HG02938 (cell line): Measurements from ENCODE around the gene SLC38A6.

Experiments used
- ATAC-seq: cut with Tn5 transposase; IDR thresholded peaks from one replicate; pipeline ENCODE4 v1.9.1; 2021; ENCODE audit warnings: mild to moderate bottlenecking, moderate library complexity; ENCODE audit not compliant: unreplicated experiment

The SLC38A6 gene

GRCh38 chr14:60980811-60981632, at the start of gene SLC38A6, which contains the start of gene TRMT5:
TSS of gene SLC38A6 (plus strand) at chr14:60981245. CDS start at chr14:60981278, 33 bp downstream.
TSS of gene TRMT5 (minus strand) at chr14:60981079. CDS start at chr14:60980973, 106 bp downstream.
- peak; percentile 82 for ATAC-seq

DNA sequence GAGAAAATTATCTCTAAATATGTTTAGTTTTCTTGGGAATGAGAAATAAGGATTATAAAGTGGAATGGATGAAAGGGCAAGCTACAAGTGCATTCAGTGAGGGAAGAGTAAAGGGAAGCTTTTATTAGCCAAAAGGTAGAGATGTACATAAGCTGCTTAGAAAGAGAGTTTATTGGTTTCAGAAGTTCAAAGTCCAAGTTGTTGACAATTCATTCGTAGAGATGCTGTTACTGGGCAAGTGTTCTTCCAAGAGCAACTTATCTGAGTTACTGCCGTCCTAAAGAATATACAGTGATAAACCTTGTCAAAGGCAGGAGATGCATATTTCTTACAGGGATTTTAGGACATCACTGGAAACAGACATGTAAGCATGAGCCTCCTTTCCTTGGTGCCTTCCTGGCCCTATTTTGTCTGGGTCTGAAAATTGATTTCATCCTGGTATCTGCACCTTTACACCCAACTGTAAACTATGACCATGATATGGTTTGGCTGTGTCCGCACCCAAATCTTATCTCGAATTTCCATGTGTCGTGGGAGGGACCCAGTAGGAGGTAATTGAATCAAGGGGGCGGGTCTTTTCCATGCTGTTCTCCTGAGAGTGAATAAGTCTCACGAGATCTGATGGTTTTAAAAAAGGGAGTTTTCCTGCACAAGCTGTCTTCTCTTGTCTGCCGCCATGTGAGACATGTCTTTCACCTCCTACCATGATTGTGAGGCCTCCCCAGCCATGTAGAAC, 47.0 kb upstream of the SLC38A6 start:
- ATAC-seq, result no peak

DNA sequence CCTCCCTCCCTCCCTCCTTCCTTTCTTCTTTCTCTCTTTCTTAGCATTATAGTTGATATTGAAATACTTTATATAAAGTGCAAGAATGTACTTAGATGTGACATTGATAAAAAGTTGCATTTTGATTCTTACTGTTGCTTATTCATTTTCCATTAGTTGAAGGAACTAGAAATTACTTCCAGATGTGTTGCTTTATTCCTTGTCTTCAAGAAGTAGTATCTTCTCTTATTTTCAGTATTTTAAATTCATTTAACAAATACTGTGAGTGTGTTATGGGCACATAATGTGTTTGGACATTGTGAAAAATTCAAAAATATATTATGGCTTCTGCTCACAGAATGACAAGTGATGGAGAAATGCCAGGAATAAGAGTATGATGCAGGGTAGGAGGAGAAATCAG, 45.7 kb upstream of the SLC38A6 start:
- no peak for ATAC-seq

- no peak for ATAC-seq
Measured at GRCh38 chr14:60943637-60944032, 37.4 kb upstream of the SLC38A6 start.

GRCh38 chr14:60944204-60944603, 36.8 kb upstream of the SLC38A6 start:
- no peak for ATAC-seq

GRCh38 chr14:60945984-60946383, 35.1 kb upstream of the SLC38A6 start:
- no peak for ATAC-seq

DNA sequence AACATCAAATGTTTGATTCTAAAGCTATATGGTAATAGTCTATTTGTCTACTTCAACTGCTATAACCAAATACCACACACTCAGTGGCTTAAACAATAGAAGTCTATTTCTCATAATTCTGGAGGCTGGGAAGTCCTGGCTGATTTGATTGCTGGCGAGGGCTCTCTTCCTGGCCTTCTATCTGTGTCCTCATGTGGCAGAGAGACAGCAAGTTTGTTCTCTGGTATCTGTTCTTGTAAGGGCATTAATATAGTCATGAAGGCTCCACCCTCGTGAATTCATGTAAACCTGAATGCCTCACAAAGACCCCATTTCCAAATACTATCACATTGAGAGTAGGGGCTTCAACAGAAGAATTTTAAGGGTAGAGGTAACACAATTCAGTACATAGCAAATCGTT, 34.3 kb upstream of the SLC38A6 start:
- ATAC-seq, result no peak

DNA sequence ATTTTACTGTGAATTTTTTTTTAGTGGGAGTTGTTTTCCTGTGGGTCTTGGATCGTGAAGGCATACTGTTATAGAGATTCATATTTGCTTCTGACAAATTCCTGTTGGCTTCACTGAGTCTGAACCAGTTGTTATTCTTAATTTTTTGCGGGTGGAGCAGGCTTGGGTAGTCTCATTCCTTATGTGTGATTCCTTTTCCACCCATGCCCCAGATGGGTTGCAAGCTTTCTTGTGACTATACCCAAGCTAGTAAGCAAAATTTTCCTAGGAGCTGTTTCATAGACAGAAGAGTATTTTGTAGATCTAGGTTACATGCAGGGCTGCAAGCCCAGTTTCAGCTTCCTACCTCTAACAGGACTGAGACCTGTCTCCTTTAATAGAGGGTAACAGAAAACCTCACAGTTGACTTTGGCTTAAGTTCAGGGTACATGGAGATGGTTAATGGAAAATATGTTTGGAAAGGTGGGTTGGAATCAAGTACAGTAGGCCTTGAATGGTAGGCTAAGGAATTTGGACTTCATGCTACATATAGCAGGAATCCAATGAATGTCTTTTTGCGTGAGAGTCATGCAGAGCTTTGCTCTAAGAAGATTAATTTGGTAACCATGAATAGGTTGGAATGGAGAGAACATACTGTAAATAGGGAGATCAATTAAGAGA, 29.1 kb upstream of the SLC38A6 start:
- ATAC-seq, result no peak

DNA sequence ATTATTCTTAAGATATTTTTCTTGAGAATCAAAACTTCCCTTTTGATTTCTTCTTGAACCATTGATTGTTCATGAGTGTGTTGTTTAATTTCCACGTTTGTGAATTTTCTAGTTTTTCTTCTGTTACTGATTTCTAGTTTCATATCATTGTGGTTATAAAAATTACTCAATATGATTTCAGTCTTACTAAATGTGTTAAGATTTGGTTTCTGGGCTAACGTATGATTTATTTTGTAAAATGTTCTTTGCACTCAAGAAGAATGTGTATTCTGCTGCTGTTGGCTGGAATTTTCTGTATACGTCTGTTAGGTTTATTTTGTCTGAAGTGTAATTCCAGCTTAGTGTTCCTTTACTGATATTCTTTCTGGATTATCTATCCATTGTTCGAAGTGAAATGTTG, 24.8 kb upstream of the SLC38A6 start:
- no peak for ATAC-seq

DNA sequence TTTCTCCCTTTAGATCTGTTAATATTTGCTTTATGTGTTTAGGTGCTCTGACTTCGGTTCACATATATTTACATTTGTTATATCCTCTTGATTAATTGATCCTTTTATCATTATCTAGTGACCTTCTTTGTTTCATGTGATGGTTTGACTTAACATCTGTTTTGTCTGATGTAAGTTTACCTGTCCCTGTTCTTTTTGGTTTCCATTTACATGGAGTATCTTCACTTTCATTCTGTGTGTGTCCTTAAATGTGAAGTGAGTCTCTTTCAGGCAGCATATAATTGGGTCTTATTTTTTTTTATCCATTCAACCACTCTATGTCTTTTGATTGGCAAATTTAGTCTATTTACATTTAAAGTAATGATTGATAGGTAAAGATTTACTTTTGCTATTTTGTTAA, 24.4 kb upstream of the SLC38A6 start:
- ATAC-seq, result no peak

- ATAC-seq, result no peak
Measured at GRCh38 chr14:60958146-60958545, 22.9 kb upstream of the SLC38A6 start.

DNA sequence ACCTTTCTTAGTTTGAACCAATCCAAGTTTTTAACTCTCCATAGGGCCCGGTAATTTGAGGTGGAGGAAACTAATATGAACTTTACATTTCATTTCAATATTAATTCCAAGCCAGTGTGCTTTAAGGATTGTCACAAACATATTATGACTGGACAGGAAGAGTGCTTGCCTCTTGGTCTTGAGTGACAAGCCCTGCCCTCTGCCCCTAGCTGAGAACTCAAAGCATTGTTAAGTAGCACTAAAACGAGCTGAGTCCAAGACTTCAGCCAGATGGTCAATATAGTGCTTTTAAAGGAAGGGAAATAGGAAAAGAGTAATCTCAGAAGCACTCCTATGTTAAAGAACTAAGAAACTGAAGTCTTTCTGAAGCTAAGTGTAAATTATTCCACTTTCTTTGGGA, 17.3 kb upstream of the SLC38A6 start:
- no peak for ATAC-seq

DNA sequence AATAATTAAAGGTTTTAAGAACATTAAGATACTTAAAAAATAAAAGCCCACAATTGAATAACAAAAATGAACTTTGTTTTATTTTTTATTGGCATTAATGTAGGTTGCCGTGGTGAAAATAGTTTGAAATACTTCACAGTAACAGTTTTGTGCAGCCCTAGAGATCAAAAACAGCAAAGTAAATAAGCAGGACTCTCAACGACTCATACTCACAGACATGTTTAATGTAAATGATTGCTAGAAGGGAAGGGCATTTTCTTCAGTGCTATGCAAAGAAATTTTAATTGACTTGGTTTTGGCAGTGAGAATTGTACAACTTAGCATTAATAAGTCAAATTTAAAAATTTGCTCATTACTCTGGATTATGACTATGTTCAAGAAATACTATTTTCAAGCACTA, 16.1 kb upstream of the SLC38A6 start:
- no peak for ATAC-seq

GRCh38 chr14:60965402-60965801, 15.6 kb upstream of the SLC38A6 start:
- ATAC-seq, result no peak

- ATAC-seq, result no peak
Measured at GRCh38 chr14:60968099-60968498, 12.9 kb upstream of the SLC38A6 start.

- no peak for ATAC-seq
Measured at GRCh38 chr14:60968671-60969070, 12.4 kb upstream of the SLC38A6 start.

DNA sequence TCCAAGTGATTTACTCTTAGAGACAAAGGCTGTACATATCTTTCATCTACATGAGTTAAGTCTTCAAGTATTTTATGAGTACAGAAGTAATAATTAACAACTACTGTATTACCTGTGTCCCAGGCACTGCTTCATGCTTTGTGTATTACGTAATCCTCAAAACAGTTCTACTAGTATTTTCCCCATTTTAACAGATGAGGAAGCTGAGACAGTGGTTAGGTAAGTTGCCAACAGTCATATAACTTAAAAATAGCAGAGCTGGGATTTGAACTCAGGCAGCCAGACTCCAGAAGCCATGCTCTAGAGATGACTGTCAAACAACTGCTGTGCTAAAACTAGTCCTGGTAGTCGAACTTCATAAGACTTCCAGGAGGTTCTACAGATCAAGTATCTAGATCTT, 10.9 kb upstream of the SLC38A6 start:
- ATAC-seq, result no peak

- no peak for ATAC-seq
Measured at GRCh38 chr14:60971271-60971670, 9.8 kb upstream of the SLC38A6 start.

- ATAC-seq, result no peak
Measured at GRCh38 chr14:60972295-60972694, 8.8 kb upstream of the SLC38A6 start.

DNA sequence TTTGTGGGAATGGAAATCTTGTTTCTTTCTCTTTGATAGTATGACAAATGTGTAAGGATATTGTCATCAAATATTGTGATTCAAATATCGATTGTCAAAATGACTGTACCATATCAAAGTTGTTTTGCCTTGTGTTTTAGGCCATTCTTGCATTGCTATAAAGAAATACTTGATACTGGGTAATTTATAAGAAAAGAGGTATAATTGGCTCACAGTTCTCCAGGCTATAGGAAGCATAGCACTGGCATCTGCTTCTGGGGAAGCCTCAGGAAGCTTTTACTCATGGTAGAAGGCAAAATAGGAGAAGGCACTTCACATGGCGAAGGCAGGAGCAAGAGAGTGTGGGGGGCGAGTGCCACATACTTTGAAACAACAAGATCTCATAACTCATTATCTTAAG, 8.0 kb upstream of the SLC38A6 start:
- ATAC-seq, result no peak

GRCh38 chr14:60974090-60974651, 6.9 kb upstream of the SLC38A6 start:
- no peak for ATAC-seq
